NCI-H82 (cell line): ENCODE measurements around the gene CCDC154.

Source experiments
- DNase-seq: peaks from one replicate; lab custom pipeline; 2025; lab: John Stamatoyannopoulos, UW

CCDC154 gene

GRCh38 chr16:1387331-1387730, 57.0 kb downstream of the CCDC154 start:
- DNase-seq = no peak

GRCh38 chr16:1385232-1385631, 59.1 kb downstream of the CCDC154 start:
- no peak for DNase-seq
